ENCODE measurements around the gene ADAMTS3.

Gene ADAMTS3

DNA sequence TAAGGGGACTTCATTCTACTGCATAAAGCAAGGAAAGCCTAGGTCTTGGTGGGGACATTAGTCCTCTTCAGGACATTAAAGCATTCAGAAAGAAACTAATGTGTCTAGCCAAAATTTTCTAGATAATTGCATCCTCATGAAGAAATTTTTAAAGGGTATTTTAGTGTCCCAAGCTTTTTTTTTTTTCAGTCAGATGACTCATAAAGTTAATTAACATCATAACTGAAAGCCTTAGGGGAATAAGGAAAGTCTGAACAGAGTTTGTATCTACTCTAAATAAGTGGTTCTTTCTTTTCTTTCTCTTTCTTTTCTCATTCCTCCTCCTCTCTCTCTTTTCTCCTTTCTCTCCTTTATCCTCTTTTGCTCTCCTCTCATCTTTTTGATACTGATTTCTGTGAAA lies 202.4 kb downstream of the ADAMTS3 start:
- no peaks in the 10 kb centered on the region for H3K4me1 ChIP-seq (ENCODE audit: insufficient read depth, low read length, poor library complexity, severe bottlenecking)
- no peak overlapping the region for H3K4me2 ChIP-seq (ENCODE audit: low read depth, low read length, poor library complexity, severe bottlenecking)
- no peak overlapping the region for H3K9ac ChIP-seq (ENCODE audit: low read depth, low read length, poor library complexity, severe bottlenecking)
- H3K27me3 ChIP-seq (ENCODE audit: insufficient read depth, low read length, poor library complexity, severe bottlenecking): no peaks in the 10 kb centered on the region
- H3F3A ChIP-seq (ENCODE audit: low read depth): no peaks in the 10 kb centered on the region
- no peaks in the 10 kb centered on the region for H3K9me2 ChIP-seq (replicated peaks; ENCODE audit: low read depth, low read length)
- H3K79me2 ChIP-seq (ENCODE audit: insufficient read depth, low read length): no peaks in the 10 kb centered on the region
- no peak overlapping the region for H2AFZ ChIP-seq (ENCODE audit: low read length)
- TF ChIP-seq, protein P1, sequence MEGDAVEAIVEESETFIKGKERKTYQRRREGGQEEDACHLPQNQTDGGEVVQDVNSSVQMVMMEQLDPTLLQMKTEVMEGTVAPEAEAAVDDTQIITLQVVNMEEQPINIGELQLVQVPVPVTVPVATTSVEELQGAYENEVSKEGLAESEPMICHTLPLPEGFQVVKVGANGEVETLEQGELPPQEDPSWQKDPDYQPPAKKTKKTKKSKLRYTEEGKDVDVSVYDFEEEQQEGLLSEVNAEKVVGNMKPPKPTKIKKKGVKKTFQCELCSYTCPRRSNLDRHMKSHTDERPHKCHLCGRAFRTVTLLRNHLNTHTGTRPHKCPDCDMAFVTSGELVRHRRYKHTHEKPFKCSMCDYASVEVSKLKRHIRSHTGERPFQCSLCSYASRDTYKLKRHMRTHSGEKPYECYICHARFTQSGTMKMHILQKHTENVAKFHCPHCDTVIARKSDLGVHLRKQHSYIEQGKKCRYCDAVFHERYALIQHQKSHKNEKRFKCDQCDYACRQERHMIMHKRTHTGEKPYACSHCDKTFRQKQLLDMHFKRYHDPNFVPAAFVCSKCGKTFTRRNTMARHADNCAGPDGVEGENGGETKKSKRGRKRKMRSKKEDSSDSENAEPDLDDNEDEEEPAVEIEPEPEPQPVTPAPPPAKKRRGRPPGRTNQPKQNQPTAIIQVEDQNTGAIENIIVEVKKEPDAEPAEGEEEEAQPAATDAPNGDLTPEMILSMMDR (conservative IDR thresholded peaks at IDR 0.05; ENCODE audit: low read length): no peak
- TF ChIP-seq EZH2phosphoT487 (IDR thresholded peaks at IDR 0.05; ENCODE audit: borderline replicate concordance): no peak
- no peaks in the 10 kb centered on the region for H4K20me1 ChIP-seq (ENCODE audit: insufficient read depth, low read length, poor library complexity, severe bottlenecking)
- H3K36me3 ChIP-seq (ENCODE audit: insufficient read depth, low read length): no peaks in the 10 kb centered on the region
- H3K9me3 ChIP-seq (ENCODE audit: insufficient read depth, low read depth, low read length): no peaks in the 10 kb centered on the region
- H3K4me3 ChIP-seq (ENCODE audit: low read length, poor library complexity, severe bottlenecking): no peak overlapping the region

DNA sequence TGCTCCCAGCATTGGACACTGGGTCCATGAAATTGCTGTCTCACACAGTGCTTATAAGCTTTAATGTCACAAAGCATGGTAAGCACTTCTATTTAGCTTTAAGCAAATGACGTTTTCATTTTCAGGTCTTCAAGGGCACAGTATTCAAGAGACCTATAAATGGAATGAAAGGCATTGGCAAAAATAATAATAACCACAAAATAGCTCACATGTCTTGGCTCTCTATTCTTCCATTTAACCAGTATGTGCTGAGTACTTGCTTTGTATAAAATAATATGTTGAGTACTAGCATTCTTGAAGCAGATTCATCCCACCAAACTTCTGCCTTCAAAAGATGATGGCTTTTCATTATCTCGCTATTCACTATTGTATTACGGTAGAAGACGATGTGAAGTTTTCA lies 203.0 kb downstream of the ADAMTS3 start:
- Histone ChIP-seq H3K4me1 (ENCODE audit: insufficient read depth, low read length, poor library complexity, severe bottlenecking) (no peaks in the 10 kb centered on the region), H4K20me1 (ENCODE audit: insufficient read depth, low read length, poor library complexity, severe bottlenecking) (no peaks in the 10 kb centered on the region), H2AFZ (ENCODE audit: low read length) (no peak overlapping the region), H3K9me2 (replicated peaks; ENCODE audit: low read depth, low read length) (no peaks in the 10 kb centered on the region), H3K4me2 (ENCODE audit: low read depth, low read length, poor library complexity, severe bottlenecking) (no peak overlapping the region), H3F3A (ENCODE audit: low read depth) (no peaks in the 10 kb centered on the region), H3K9ac (ENCODE audit: low read depth, low read length, poor library complexity, severe bottlenecking) (no peak overlapping the region), H3K36me3 (ENCODE audit: insufficient read depth, low read length) (no peaks in the 10 kb centered on the region), H3K79me2 (ENCODE audit: insufficient read depth, low read length) (no peaks in the 10 kb centered on the region), H3K4me3 (ENCODE audit: low read length, poor library complexity, severe bottlenecking) (no peak overlapping the region), H3K9me3 (ENCODE audit: insufficient read depth, low read depth, low read length) (no peaks in the 10 kb centered on the region), H3K27me3 (ENCODE audit: insufficient read depth, low read length, poor library complexity, severe bottlenecking) (no peaks in the 10 kb centered on the region)
- TF ChIP-seq, protein P1 (conservative IDR thresholded peaks at IDR 0.05; ENCODE audit: low read length): no peak
- TF ChIP-seq EZH2phosphoT487 (IDR thresholded peaks at IDR 0.05; ENCODE audit: borderline replicate concordance): no peak

DNA sequence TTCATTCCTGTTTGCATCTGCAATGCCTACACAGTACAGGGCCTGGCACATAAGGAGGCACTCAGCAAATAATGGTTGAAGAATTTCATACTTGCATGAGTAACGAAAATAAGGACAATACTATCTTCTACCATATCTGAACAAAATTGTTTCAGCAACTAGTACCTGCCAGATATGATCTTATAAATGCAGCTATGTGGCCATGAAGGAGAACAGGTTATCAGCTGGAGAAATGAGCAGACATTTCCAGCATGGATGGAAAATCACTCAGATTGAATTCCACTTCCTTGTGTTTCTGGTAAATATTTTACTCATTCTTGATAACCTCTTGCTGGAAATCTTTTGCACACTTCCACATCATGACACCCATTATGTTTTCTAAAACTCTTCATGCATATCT lies 204.0 kb downstream of the ADAMTS3 start:
- H3K9me2 ChIP-seq (replicated peaks; ENCODE audit: low read depth, low read length): no peaks in the 10 kb centered on the region
- H2AFZ ChIP-seq (ENCODE audit: low read length): no peak overlapping the region
- H3K79me2 ChIP-seq (ENCODE audit: insufficient read depth, low read length): no peaks in the 10 kb centered on the region
- H4K20me1 ChIP-seq (ENCODE audit: insufficient read depth, low read length, poor library complexity, severe bottlenecking): no peaks in the 10 kb centered on the region
- H3F3A ChIP-seq (ENCODE audit: low read depth): no peaks in the 10 kb centered on the region
- H3K4me1 ChIP-seq (ENCODE audit: insufficient read depth, low read length, poor library complexity, severe bottlenecking): no peaks in the 10 kb centered on the region
- H3K4me2 ChIP-seq (ENCODE audit: low read depth, low read length, poor library complexity, severe bottlenecking): no peak overlapping the region
- TF ChIP-seq, protein P1 (conservative IDR thresholded peaks at IDR 0.05; ENCODE audit: low read length): no peak
- TF ChIP-seq EZH2phosphoT487 (IDR thresholded peaks at IDR 0.05; ENCODE audit: borderline replicate concordance): no peak
- H3K27me3 ChIP-seq (ENCODE audit: insufficient read depth, low read length, poor library complexity, severe bottlenecking): no peaks in the 10 kb centered on the region
- no peaks in the 10 kb centered on the region for H3K36me3 ChIP-seq (ENCODE audit: insufficient read depth, low read length)
- H3K9ac ChIP-seq (ENCODE audit: low read depth, low read length, poor library complexity, severe bottlenecking): no peak overlapping the region
- no peaks in the 10 kb centered on the region for H3K9me3 ChIP-seq (ENCODE audit: insufficient read depth, low read depth, low read length)
- no peak overlapping the region for H3K4me3 ChIP-seq (ENCODE audit: low read length, poor library complexity, severe bottlenecking)
